Measurements from ENCODE around the gene MARK1. TPM values are rescaled to one million over a fixed set of nuclear protein-coding genes. Genes with fewer than 3 reads are reported as not detected.

Gene MARK1
- total RNA-seq, 1 experiment from 2014 or later, result 17.8 TPM

- Histone ChIP-seq H4K8ac (replicated peaks; ENCODE audit: insufficient read length, low read depth, low read length) (no peak overlapping the region), H3K56ac (ENCODE audit: insufficient read length, low read depth, low read length) (no peak overlapping the region), H3K18ac (ENCODE audit: insufficient read length, low read depth, low read length) (no peak overlapping the region), H4K5ac (ENCODE audit: insufficient read length, low read depth, low read length) (no peak overlapping the region), H3K9ac (ENCODE audit: extremely low read depth, insufficient read length, low read length) (no peak overlapping the region), H3T11ph (ENCODE audit: low read length) (no peak overlapping the region), H3K27ac (ENCODE audit: insufficient read length, low read depth, low read length) (no peak overlapping the region), H3K79me2 (ENCODE audit: insufficient read depth, low read length) (no peaks in the 10 kb centered on the region), H4K91ac (ENCODE audit: insufficient read length, low read depth, low read length) (no peak overlapping the region), H2BK12ac (ENCODE audit: insufficient read length, low read depth, low read length) (no peak overlapping the region), H3K4ac (ENCODE audit: low read depth, low read length) (no peak overlapping the region), H3K4me2 (ENCODE audit: insufficient read depth, insufficient read length, low read length) (no peak overlapping the region), H3K14ac (ENCODE audit: insufficient read depth, low read length) (no peak overlapping the region), H2BK20ac (ENCODE audit: low read depth, low read length, poor library complexity, severe bottlenecking) (no peak overlapping the region), H3K27me3 (ENCODE audit: insufficient read depth, low read length) (no peaks in the 10 kb centered on the region), H2BK15ac (ENCODE audit: low read depth, low read length) (no peak overlapping the region), H2BK120ac (ENCODE audit: low read depth, low read length, poor library complexity, severe bottlenecking) (no peak overlapping the region), H3K9me3 (ENCODE audit: control insufficient read depth, low read depth, low read length) (no peaks in the 10 kb centered on the region), H2AK5ac (ENCODE audit: insufficient read length, low read length) (no peak overlapping the region), H3K23me2 (ENCODE audit: insufficient read length, low read depth, low read length, poor library complexity, severe bottlenecking) (no peaks in the 10 kb centered on the region), H2BK5ac (ENCODE audit: insufficient read length, low read length) (no peak overlapping the region), H2AFZ (ENCODE audit: low read length) (no peak overlapping the region), H3K79me1 (ENCODE audit: insufficient read depth, low read depth, low read length, poor library complexity, severe bottlenecking) (no peaks in the 10 kb centered on the region), H3K4me1 (ENCODE audit: insufficient read depth, low read length) (no peaks in the 10 kb centered on the region; the same call in 1 of the 2 replicates), H4K20me1 (ENCODE audit: control insufficient read depth, insufficient read depth, insufficient read length) (no peaks in the 10 kb centered on the region), H3K23ac (ENCODE audit: insufficient read length, low read depth, low read length) (no peak overlapping the region)
- Mint-ChIP-seq H3K36me3 (ENCODE audit: insufficient read depth in 1 of 3, low read depth in 3 of 3) (peaks cover 2 to 12% (median 4%) of the 10 kb centered on the region in 3 experiments; a peak in 4 of 7 replicates), H3K27me3 (ENCODE audit: low read depth) (no peaks in the 10 kb centered on the region), H3K9me3 (no peaks in the 10 kb centered on the region), H3K4me3 (no peak overlapping the region), H3K27ac (no peak overlapping the region), H3K4me1 (no peaks in the 10 kb centered on the region)
- DNase-seq, result no peak
- TF ChIP-seq, protein P1, sequence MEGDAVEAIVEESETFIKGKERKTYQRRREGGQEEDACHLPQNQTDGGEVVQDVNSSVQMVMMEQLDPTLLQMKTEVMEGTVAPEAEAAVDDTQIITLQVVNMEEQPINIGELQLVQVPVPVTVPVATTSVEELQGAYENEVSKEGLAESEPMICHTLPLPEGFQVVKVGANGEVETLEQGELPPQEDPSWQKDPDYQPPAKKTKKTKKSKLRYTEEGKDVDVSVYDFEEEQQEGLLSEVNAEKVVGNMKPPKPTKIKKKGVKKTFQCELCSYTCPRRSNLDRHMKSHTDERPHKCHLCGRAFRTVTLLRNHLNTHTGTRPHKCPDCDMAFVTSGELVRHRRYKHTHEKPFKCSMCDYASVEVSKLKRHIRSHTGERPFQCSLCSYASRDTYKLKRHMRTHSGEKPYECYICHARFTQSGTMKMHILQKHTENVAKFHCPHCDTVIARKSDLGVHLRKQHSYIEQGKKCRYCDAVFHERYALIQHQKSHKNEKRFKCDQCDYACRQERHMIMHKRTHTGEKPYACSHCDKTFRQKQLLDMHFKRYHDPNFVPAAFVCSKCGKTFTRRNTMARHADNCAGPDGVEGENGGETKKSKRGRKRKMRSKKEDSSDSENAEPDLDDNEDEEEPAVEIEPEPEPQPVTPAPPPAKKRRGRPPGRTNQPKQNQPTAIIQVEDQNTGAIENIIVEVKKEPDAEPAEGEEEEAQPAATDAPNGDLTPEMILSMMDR (conservative IDR thresholded peaks at IDR 0.05), result no peak
Measured at GRCh38 chr1:220592714-220593113, 64.8 kb downstream of the MARK1 start.
